ENCODE results near the gene SCN3B. TPM values are rescaled to one million over a fixed set of nuclear protein-coding genes. Genes with fewer than 3 reads are reported as not detected.

SCN3B gene
- total RNA-seq, 1 experiment from 2014 or later = 0.79 TPM

DNA sequence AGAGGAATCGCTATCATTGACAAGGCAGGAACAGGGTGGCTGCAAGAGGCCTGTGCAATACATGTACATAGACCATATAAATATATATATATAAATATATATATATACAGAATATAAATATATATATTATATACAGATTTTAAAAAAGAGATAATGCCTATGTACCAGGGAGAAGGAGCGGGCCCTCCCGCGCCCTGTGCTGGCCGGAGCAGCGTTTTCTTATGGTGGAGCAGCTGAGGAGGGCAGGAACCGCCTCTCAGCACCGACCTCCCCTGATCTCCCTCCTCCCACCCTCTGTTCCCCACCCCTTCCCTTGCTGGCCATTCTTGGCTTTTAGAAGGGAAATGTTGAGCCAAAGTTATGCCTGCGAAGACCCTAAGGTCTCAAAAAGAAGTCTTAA, 31.8 kb downstream of the SCN3B start:
- DNase-seq (ENCODE audit: low spot score) (no peak), ATAC-seq (no peak)
- Mint-ChIP-seq H3K4me1 (no peaks in the 10 kb centered on the region), H3K4me3 (no peak overlapping the region), H3K36me3 (peaks cover 16% of the 10 kb centered on the region; the same call in 1 of the 2 replicates), H3K27ac (no peak overlapping the region), H3K27me3 (ENCODE audit: low read depth) (no peaks in the 10 kb centered on the region), H3K9me3 (no peaks in the 10 kb centered on the region)
- TF ChIP-seq, protein P1, sequence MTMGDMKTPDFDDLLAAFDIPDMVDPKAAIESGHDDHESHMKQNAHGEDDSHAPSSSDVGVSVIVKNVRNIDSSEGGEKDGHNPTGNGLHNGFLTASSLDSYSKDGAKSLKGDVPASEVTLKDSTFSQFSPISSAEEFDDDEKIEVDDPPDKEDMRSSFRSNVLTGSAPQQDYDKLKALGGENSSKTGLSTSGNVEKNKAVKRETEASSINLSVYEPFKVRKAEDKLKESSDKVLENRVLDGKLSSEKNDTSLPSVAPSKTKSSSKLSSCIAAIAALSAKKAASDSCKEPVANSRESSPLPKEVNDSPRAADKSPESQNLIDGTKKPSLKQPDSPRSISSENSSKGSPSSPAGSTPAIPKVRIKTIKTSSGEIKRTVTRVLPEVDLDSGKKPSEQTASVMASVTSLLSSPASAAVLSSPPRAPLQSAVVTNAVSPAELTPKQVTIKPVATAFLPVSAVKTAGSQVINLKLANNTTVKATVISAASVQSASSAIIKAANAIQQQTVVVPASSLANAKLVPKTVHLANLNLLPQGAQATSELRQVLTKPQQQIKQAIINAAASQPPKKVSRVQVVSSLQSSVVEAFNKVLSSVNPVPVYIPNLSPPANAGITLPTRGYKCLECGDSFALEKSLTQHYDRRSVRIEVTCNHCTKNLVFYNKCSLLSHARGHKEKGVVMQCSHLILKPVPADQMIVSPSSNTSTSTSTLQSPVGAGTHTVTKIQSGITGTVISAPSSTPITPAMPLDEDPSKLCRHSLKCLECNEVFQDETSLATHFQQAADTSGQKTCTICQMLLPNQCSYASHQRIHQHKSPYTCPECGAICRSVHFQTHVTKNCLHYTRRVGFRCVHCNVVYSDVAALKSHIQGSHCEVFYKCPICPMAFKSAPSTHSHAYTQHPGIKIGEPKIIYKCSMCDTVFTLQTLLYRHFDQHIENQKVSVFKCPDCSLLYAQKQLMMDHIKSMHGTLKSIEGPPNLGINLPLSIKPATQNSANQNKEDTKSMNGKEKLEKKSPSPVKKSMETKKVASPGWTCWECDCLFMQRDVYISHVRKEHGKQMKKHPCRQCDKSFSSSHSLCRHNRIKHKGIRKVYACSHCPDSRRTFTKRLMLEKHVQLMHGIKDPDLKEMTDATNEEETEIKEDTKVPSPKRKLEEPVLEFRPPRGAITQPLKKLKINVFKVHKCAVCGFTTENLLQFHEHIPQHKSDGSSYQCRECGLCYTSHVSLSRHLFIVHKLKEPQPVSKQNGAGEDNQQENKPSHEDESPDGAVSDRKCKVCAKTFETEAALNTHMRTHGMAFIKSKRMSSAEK (CRISPR knock-in tag; IDR thresholded peaks at IDR 0.05; ENCODE audit: borderline replicate concordance) = no peak
- TF ChIP-seq, protein P2, sequence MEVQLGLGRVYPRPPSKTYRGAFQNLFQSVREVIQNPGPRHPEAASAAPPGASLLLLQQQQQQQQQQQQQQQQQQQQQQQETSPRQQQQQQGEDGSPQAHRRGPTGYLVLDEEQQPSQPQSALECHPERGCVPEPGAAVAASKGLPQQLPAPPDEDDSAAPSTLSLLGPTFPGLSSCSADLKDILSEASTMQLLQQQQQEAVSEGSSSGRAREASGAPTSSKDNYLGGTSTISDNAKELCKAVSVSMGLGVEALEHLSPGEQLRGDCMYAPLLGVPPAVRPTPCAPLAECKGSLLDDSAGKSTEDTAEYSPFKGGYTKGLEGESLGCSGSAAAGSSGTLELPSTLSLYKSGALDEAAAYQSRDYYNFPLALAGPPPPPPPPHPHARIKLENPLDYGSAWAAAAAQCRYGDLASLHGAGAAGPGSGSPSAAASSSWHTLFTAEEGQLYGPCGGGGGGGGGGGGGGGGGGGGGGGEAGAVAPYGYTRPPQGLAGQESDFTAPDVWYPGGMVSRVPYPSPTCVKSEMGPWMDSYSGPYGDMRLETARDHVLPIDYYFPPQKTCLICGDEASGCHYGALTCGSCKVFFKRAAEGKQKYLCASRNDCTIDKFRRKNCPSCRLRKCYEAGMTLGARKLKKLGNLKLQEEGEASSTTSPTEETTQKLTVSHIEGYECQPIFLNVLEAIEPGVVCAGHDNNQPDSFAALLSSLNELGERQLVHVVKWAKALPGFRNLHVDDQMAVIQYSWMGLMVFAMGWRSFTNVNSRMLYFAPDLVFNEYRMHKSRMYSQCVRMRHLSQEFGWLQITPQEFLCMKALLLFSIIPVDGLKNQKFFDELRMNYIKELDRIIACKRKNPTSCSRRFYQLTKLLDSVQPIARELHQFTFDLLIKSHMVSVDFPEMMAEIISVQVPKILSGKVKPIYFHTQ (CRISPR knock-in tag; IDR thresholded peaks at IDR 0.05) = no peak
- TF ChIP-seq NR1H2 (CRISPR knock-in tag; IDR thresholded peaks at IDR 0.05) = no peak
- TF ChIP-seq IRF2 (CRISPR knock-in tag; IDR thresholded peaks at IDR 0.05; ENCODE audit: borderline replicate concordance, low read depth) = no peak
- no peak for TF ChIP-seq ZBTB21 (CRISPR knock-in tag; IDR thresholded peaks at IDR 0.05; ENCODE audit: borderline replicate concordance)
- TF ChIP-seq ATF1 (CRISPR knock-in tag; IDR thresholded peaks at IDR 0.05) = no peak
- POLR2A ChIA-PET = no interaction called here
- CTCF ChIA-PET = no interaction called here

DNA sequence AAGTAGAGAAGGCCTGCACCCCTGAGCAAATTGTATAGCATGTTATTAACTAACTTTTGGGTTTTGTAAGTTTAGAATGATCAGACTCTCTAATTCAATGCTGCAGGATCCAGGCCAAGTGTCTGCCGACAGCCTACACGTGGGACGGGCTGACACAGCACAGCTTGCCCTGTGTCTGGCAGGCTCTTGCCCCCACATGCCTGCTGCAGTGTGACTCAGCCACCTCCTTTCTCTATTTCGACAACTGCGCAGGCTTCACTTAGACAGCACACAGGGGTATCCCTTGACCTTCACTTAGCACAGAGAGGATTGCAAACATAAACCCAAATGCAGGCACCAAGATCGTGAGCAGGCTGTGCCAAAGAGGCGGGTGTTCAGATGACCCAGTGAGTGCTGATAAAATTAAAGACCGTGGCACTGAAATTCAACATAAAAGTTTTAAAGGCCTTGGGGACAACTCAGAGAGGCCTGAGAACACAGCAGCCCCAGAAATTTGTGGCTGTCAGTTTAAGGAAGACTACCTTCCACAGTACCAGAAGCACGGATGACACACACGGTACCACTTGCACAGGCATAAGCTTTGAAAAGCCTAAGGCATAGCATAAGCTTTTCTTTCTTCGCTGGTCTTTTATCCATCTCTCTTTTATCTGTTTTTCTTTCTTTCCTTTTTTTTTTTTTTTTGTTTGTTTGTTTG, 37.8 kb downstream of the SCN3B start:
- no peaks in the 10 kb centered on the region for H3K4me1 Mint-ChIP-seq
- CTCF ChIA-PET = interaction anchor here (0.7 to 1.5 kb wide), 2 partner anchors 89 to 94 kb away, joined by 5 read pairs; no protein-coding TSS in a partner anchor
- H3K9me3 Mint-ChIP-seq = no peaks in the 10 kb centered on the region
- no peaks in the 10 kb centered on the region for H3K27me3 Mint-ChIP-seq (ENCODE audit: low read depth)
- POLR2A ChIA-PET = no interaction called here
- no peak for DNase-seq (ENCODE audit: low spot score)
- ATAC-seq = no peak
- TF ChIP-seq NFATC4 (CRISPR knock-in tag; IDR thresholded peaks at IDR 0.05) (no peak), ESRRA (CRISPR knock-in tag; IDR thresholded peaks at IDR 0.05; ENCODE audit: borderline replicate concordance) (no peak)
- TF ChIP-seq, protein P3, sequence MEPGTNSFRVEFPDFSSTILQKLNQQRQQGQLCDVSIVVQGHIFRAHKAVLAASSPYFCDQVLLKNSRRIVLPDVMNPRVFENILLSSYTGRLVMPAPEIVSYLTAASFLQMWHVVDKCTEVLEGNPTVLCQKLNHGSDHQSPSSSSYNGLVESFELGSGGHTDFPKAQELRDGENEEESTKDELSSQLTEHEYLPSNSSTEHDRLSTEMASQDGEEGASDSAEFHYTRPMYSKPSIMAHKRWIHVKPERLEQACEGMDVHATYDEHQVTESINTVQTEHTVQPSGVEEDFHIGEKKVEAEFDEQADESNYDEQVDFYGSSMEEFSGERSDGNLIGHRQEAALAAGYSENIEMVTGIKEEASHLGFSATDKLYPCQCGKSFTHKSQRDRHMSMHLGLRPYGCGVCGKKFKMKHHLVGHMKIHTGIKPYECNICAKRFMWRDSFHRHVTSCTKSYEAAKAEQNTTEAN (CRISPR knock-in tag; IDR thresholded peaks at IDR 0.05) = no peak
- TF ChIP-seq, protein P4, sequence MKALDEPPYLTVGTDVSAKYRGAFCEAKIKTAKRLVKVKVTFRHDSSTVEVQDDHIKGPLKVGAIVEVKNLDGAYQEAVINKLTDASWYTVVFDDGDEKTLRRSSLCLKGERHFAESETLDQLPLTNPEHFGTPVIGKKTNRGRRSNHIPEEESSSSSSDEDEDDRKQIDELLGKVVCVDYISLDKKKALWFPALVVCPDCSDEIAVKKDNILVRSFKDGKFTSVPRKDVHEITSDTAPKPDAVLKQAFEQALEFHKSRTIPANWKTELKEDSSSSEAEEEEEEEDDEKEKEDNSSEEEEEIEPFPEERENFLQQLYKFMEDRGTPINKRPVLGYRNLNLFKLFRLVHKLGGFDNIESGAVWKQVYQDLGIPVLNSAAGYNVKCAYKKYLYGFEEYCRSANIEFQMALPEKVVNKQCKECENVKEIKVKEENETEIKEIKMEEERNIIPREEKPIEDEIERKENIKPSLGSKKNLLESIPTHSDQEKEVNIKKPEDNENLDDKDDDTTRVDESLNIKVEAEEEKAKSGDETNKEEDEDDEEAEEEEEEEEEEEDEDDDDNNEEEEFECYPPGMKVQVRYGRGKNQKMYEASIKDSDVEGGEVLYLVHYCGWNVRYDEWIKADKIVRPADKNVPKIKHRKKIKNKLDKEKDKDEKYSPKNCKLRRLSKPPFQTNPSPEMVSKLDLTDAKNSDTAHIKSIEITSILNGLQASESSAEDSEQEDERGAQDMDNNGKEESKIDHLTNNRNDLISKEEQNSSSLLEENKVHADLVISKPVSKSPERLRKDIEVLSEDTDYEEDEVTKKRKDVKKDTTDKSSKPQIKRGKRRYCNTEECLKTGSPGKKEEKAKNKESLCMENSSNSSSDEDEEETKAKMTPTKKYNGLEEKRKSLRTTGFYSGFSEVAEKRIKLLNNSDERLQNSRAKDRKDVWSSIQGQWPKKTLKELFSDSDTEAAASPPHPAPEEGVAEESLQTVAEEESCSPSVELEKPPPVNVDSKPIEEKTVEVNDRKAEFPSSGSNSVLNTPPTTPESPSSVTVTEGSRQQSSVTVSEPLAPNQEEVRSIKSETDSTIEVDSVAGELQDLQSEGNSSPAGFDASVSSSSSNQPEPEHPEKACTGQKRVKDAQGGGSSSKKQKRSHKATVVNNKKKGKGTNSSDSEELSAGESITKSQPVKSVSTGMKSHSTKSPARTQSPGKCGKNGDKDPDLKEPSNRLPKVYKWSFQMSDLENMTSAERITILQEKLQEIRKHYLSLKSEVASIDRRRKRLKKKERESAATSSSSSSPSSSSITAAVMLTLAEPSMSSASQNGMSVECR (CRISPR knock-in tag; IDR thresholded peaks at IDR 0.05; ENCODE audit: borderline replicate concordance) = no peak
- H3K27ac Mint-ChIP-seq = peak overlapping the region; percentile 71; the same call in 1 of the 2 replicates
- peaks cover 41% of the 10 kb centered on the region for H3K36me3 Mint-ChIP-seq
- H3K4me3 Mint-ChIP-seq = no peak overlapping the region
